Small intestine (tissue), 7 donors: Measurements from ENCODE around the gene SUPT4H1. TPM values are rescaled to one million over a fixed set of nuclear protein-coding genes. Genes with fewer than 3 reads are reported as not detected.
"Not testable (repeated sequence)": the region's sequence is repeated elsewhere in the genome, so short reads cannot be mapped to it uniquely, and the experiment has no call there.

Experiments
- DNase-seq, 2 donors: peaks; one replicate each; pipeline versions ENCODE4 v3.0.0 to v3.0.0-alpha.2; 2013
- FAIRE-seq: peaks from 2 replicates; lab custom pipeline; 2012; peaks lifted over from hg19 to GRCh38; lab: Jason Lieb, UNC
- H3K27ac ChIP-seq, 3 donors: one replicate each; pipeline ENCODE4 v1.5.1; 2013; ENCODE audit warnings: low read length in 2 of 3, mild to moderate bottlenecking in 2 of 3, control low read depth in 1 of 3, inconsistent platforms in 1 of 3, low read depth in 1 of 3, moderate library complexity in 1 of 3
- H3K27me3 ChIP-seq, 3 donors: one replicate each; pipeline ENCODE4 v1.6.1; 2013; ENCODE audit warnings: low read length in 3 of 3, inconsistent platforms in 1 of 3; ENCODE audit not compliant: control insufficient read depth in 3 of 3, insufficient read depth in 3 of 3
- H3K36me3 ChIP-seq, 3 donors: one replicate each; pipeline ENCODE4 v1.6.1; 2013; ENCODE audit warnings: low read length in 3 of 3, inconsistent platforms in 1 of 3, low read depth in 1 of 3, mild to moderate bottlenecking in 1 of 3, moderate library complexity in 1 of 3; ENCODE audit not compliant: control insufficient read depth in 3 of 3, insufficient read depth in 2 of 3
- H3K4me1 ChIP-seq, 3 donors: one replicate each; pipeline ENCODE4 v1.6.1; 2013; ENCODE audit warnings: low read length in 2 of 3, inconsistent platforms in 1 of 3, low read depth in 1 of 3, mild to moderate bottlenecking in 1 of 3, moderate library complexity in 1 of 3; ENCODE audit not compliant: control insufficient read depth in 3 of 3, insufficient read depth in 2 of 3
- H3K4me3 ChIP-seq, 3 donors: one replicate each; pipeline ENCODE4 v1.5.1; 2013; ENCODE audit warnings: low read length in 3 of 3, control low read depth in 1 of 3, inconsistent platforms in 1 of 3, low read depth in 1 of 3, mild to moderate bottlenecking in 1 of 3, moderate library complexity in 1 of 3
- H3K9me3 ChIP-seq, 2 donors: one replicate each; pipeline ENCODE4 v1.6.1; 2013; ENCODE audit warnings: low read depth in 1 of 2, low read length in 1 of 2; ENCODE audit not compliant: control insufficient read depth in 2 of 2, insufficient read depth in 1 of 2
- WGBS, 3 donors: extraction: QIAGEN DNeasy Blood & Tissue Kit; methylation state at CpG; one replicate each; pipeline ENCODE4 v1.1.7; 2013; 5-methylcytosine and 5-hydroxymethylcytosine counted together
- polyA plus RNA-seq, 4 donors: library from polyadenylated mRNA; stranded (reverse) in 3 of 4; unstranded in 1 of 4; fragments of 200-250 nt in 3 of 4; fragments of 120-200 nt in 1 of 4; gene quantifications; one replicate each; pipeline versions ENCODE4 v1.2.1 to v1.2.3, GENCODE V29; 2013
- donor health status: healthy with polysubstance abuse.
- donor health status: control.
- donor health status: control.
- donor health status: Bipolar disorder and iron deficiency.
- donor health status: healthy.

The SUPT4H1 gene
- polyA plus RNA-seq, 4 donors, result 70.3 to 102 (median 79.7) TPM

DNA sequence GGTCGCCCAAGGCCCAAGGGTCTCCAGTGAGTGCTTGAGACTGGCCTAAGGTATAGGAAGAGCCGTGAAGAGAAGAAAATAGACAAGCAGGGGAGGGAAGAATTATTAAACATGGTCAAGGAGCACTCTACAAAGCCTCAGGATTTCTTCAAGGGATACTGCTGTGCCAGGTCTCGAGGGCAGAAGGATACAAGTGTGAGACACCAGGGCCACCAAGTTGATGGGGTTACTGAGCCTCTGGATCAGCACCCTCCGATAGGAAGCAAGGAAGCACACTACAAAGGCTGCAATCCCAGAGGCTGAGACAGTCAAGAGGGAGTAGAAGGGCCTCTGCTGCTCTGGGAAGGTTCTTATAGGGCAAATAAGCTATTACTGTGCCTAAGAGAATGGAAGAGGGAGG is 6.5 kb downstream of the SUPT4H1 start:
- DNase-seq (no peak), FAIRE-seq (no peak)
- Histone ChIP-seq H3K27ac (no peak overlapping the region), H3K36me3 (peaks cover 13 to 60% (median 26%) of the 10 kb centered on the region in 3 donors), H3K4me1 (no peaks in the 10 kb centered on the region), H3K4me3 (no peak overlapping the region), H3K27me3 (no peaks in the 10 kb centered on the region), H3K9me3 (no peaks in the 10 kb centered on the region)
- 72 to 88% (median 87%) methylated on average over 4 of the region's 4 CpGs for WGBS, 3 donors

GRCh38 chr17:58344791-58345157 is 7.2 kb downstream of the SUPT4H1 start:
- H3K4me3 ChIP-seq, result no peak overlapping the region
- H3K27me3 ChIP-seq, result no peaks in the 10 kb centered on the region

DNA sequence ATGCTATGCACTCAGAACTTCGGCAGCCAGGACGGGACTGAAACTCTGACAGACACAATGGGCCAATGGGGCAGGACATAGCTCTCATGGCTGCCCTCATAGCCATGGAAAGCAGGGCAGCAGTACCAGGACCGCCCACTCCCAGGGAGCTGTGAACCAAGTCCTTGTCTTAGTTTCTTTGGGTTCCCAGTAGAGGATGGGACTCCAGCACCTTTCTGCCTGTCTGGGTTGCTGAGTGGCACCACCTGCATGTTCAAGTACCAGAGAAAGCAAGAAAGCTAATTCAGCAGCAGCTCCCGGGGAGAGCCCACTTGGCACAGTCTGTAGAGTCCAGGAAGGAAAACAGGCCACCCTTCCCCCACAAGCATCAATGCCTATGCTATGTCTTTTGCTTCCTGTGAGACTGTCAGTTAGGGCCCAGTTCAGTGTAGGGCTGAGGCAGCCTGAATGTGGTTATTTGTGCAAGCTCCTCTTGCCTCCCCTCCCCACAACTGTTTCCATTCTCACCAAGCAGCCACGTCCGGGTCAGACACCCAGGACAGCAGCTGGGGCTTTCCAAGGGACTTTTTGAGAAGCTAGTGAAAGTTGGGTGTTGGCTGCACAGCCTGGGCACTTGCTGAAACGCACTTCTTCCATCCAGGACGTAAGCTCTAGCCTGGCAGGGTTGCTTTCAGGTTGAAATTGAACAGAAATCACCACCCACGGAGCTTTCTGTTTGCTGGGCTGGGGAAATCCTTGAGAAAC is 7.8 kb downstream of the SUPT4H1 start:
- DNase-seq, result peak in 1 of 2 donors; percentile 71
- 50 to 74% (median 59%) methylated on average over 9 of the region's 9 CpGs for WGBS, 3 donors
- Histone ChIP-seq H3K36me3 (peaks cover 13 to 54% (median 26%) of the 10 kb centered on the region in 3 donors), H3K4me3 (no peak overlapping the region), H3K27me3 (no peaks in the 10 kb centered on the region), H3K4me1 (peaks cover 0 to 2% (median 0%) of the 10 kb centered on the region in 3 donors), H3K9me3 (no peaks in the 10 kb centered on the region), H3K27ac (peak overlapping the region in 1 of 3 donors; percentile 72)
- FAIRE-seq, result no peak

More at GRCh38 chr17:58344791-58345157, 7.2 kb downstream of the SUPT4H1 start:
- Histone ChIP-seq H3K36me3 (peaks cover 13 to 57% (median 26%) of the 10 kb centered on the region in 3 donors), H3K9me3 (no peaks in the 10 kb centered on the region), H3K27ac (peak overlapping the region in 1 of 3 donors; percentile 53), H3K4me1 (no peaks in the 10 kb centered on the region)
- WGBS, 3 donors, result 49 to 65% (median 52%) methylated on average over 2 of the region's 2 CpGs
- DNase-seq, result no peak
- FAIRE-seq, result no peak

DNA sequence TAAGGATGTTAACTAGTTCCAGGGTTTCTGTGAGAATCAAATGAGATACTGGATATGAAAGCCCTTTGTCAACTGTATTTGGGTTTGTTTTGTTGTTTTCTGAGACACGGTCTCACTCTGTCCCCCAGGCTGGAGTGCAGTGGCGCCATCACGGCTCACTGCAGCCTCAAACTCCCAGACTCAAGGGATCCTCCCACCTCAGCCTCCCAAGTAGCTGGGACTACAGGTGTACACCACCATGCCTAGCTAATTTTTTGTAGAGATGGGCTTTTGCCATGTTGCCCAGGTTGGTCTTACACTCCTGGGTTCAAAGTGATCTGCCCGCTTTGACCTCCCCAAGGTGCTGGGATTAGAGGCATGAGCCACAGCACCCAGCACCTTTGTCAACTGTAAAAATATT is 8.9 kb downstream of the SUPT4H1 start:
- Histone ChIP-seq H3K27ac (peak overlapping the region in 1 of 3 donors; percentile 72), H3K9me3 (no peaks in the 10 kb centered on the region), H3K4me1 (peaks cover 0 to 13% (median 0%) of the 10 kb centered on the region in 3 donors), H3K27me3 (peaks cover 0 to 2% (median 0%) of the 10 kb centered on the region in 3 donors), H3K36me3 (peaks cover 11 to 49% (median 21%) of the 10 kb centered on the region in 3 donors), H3K4me3 (no peak overlapping the region)
- FAIRE-seq, result no peak
- no peak for DNase-seq
- 75 to 87% (median 84%) methylated on average over 4 of the region's 4 CpGs for WGBS, 3 donors

DNA sequence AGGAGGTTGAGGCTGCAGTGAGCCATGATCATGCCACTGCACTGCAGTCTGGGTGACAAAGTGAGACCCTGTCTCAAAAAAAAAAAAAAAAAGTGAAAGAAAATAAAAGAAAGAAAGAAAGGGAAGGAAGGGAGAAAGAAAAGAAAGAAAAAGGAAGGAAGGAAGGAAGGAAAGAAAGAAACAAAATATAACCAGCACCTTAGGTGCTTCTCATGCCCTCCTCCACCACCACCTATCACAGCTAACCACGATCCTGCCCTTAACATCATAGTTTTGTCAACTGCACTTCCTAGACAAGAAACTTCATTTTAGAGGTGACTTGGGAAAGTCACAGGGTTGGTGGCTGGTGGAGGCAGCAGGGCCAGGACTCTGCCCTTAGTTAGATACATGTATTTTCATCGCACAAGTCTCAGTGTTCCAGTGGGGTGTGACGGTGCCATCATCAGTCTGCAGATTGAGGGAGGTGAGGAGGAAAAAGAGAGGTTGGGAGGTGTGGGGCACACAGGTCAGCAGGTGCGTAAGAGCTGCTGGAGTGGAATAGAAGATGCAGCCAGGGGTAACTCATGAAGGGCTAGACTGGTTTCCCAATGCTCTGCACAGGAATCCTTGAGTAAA is 10.0 kb downstream of the SUPT4H1 start:
- H3K4me3 ChIP-seq, result no peak overlapping the region
- no peaks in the 10 kb centered on the region for H3K9me3 ChIP-seq
- DNase-seq (no peak), FAIRE-seq (no peak)
- WGBS, 3 donors, result 62 to 69% (median 64%) methylated on average over 4 of the region's 4 CpGs
- H3K27ac ChIP-seq, result peak overlapping the region in 2 of 3 donors; percentile 9 to 15
- peaks cover 0 to 25% (median 4%) of the 10 kb centered on the region in 3 donors for H3K4me1 ChIP-seq
- H3K36me3 ChIP-seq, result peaks cover 10 to 43% (median 12%) of the 10 kb centered on the region in 3 donors
- peaks cover 0 to 6% (median 0%) of the 10 kb centered on the region in 3 donors for H3K27me3 ChIP-seq

DNA sequence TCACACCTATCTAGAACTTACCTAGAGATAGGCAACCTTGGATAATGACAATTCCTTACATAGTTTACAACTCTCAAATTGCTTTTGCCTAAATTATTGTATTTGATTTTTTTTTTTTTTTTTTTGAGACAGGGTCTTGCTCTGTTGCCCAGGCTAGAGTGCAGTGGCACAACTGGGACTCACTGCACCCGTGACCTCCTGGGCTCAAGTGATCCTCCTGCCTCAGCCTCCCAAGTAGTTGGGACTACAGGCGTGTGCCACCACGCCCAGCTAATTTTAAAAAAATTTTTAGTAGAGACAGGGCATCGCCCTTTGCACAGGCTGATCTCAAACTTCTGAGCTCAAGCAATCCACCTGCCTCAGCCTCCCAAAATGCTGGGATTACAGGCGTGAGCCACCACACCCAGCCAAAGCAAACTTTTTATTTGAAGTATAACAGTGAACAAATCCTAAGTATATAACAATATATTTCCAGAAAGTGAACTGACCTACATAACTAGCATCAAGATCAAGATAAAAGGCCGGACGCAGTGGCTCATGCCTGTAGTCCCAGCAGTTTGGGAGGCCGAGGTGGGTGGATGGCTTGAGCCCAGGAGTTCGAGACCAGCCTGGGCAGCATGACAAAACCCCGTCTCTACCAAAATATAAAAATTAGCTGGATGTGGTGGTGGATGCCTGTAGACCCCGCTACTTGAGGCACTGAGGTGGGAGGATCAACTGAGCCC is 10.7 kb downstream of the SUPT4H1 start:
- not testable (repeated sequence) for FAIRE-seq, H3K9me3 ChIP-seq, H3K4me3 ChIP-seq, H3K27me3 ChIP-seq, DNase-seq, H3K27ac ChIP-seq
- Histone ChIP-seq H3K4me1 (peaks cover 0 to 25% (median 4%) of the 10 kb centered on the region in 3 donors), H3K36me3 (peaks cover 4 to 37% (median 9%) of the 10 kb centered on the region in 3 donors)
- WGBS, 3 donors, result 75 to 82% (median 81%) methylated on average over 11 of the region's 11 CpGs

GRCh38 chr17:58340405-58340876 is 11.6 kb downstream of the SUPT4H1 start:
- Histone ChIP-seq H3K4me3 (no peak overlapping the region), H3K9me3 (no peaks in the 10 kb centered on the region), H3K4me1 (peaks cover 0 to 29% (median 4%) of the 10 kb centered on the region in 3 donors), H3K27ac (no peak overlapping the region), H3K27me3 (peaks cover 0 to 6% (median 0%) of the 10 kb centered on the region in 3 donors), H3K36me3 (peaks cover 0 to 28% (median 2%) of the 10 kb centered on the region in 3 donors)
- DNase-seq, result no peak
- 69 to 81% (median 77%) methylated on average over 5 of the region's 5 CpGs for WGBS, 3 donors
- FAIRE-seq, result no peak
